ENCODE measurements around the gene JAK3. TPM values are rescaled to one million over a fixed set of nuclear protein-coding genes. Genes with fewer than 3 reads are reported as not detected.
A peak's percentile ranks its signal among the peaks of the same experiment; 100 is the strongest.

Gene JAK3
- total RNA-seq, 1 experiment from 2014 or later = 0.31 TPM

DNA sequence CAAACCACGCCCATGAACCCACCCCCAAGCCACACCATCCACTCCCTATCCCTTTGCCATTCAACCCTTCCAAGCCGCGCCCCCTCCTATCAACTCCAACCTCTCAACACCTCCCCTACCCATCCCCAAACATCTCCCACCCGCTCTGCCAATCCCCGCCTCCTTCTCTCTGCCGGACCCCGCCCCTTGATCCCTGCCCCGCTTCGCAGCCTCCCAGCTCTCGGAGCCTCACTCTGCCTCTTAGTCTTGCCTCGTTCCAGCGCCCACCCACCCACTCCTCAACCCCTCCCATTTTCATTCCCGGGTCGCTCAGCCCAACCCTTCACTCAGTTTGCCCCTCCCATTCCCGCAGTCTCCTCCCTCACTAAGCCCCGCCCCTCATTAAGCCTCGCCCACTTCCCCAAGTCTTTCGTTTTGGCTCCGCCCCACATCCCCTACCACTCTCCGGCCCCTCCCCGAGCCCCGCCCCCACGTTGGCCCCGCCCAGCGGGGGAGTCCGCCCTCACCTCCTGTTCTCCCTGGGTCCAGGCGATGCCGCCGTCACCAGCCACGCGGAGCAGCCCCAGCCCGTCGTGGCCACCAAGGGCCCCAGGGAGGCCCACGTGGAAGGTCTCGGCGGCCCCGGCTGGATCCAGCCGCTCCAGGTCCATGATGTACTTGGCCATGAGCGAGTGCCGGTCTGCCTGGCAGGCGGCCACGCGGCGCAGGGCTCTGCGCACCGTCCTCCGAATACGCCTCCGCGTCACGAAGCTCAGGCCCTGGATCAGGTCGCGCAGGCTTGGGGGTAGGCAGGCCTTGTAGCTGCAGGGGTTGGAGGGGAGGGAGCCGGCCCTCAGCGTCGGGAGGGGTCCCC is 5.7 kb downstream of the JAK3 start:
- DNase-seq (ENCODE audit: low spot score) = peak; percentile 79

DNA sequence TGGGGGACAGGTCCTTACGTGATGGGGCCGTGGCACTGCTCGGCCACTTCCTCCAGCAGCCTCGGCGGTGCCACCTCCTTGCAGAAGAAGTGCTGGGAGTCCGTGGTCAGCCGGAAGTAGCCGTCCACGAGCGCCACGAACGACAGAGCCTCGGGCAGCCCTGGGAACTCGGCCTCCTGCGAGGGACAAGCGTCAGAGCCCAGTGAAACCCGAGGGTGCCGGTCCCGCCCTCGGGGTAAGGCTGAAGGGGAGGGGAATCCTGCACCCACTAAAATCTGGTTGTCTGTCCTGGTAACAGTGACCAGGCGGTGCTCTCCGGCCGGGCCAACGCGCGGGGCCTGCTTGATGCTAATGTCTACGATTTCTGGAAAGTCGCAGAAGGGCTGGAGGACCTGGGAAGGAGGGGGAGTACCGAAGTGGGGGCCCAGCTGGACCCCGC is 6.4 kb downstream of the JAK3 start:
- DNase-seq (ENCODE audit: low spot score) = no peak

DNA sequence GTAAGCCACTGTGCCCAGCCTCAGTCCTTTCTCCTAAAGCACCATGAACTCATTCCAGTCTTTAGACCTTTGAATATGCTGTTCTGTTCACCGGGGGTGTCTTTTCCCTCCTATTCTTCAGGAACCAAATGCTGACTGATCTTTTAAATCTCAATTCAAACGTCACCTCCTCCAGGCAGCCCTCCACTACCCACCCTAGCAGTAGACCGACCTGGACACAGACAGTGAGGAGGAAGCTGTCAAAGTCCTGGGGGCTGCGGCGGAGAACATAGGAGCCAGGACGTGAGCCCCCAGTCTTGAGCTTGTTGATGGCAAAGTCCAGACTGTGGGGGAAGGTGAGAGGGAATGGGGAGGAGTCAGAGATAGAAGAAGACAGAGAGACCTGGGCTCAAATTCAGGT is 7.8 kb downstream of the JAK3 start:
- no peak for DNase-seq (ENCODE audit: low spot score)

DNA sequence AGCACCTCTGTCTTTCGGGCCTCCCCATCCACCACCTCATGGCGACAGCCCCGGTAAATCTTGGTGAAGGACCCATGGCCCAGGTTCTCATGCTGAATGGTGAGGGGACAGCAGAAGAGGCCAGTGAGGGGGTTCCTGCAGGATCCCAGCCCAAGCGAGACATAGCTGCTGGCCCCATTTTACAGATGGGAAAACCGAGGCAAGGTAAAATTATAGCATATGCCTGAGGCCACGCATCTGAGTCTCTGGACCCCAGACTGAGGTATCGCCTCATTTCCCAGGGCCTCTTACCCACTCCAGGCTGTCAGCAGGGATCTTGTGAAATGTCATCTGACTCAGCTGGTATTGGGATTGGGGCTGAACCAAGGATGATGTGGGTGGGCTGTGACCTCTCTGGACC is 9.8 kb downstream of the JAK3 start:
- no peak for DNase-seq (ENCODE audit: low spot score)

DNA sequence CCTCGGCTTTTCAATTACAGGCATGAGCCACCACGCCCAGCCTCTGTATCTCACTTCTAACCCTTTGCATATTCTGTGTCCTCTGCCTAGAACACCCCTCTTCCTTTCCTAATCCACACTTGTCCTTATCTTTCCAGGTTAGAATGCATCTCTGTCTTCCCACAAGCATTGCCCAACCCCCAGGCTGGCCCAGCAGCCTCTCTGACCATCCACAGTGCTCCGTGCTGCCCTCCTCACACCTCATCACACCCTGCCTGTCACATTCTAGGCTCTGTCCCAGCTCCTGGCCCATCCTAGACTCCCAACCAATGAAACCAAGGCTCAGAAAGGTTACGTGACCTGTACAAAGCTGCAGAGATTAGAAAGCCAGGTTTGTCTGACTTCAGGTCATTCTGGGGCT is 11.3 kb downstream of the JAK3 start:
- no peak for DNase-seq (ENCODE audit: low spot score)

DNA sequence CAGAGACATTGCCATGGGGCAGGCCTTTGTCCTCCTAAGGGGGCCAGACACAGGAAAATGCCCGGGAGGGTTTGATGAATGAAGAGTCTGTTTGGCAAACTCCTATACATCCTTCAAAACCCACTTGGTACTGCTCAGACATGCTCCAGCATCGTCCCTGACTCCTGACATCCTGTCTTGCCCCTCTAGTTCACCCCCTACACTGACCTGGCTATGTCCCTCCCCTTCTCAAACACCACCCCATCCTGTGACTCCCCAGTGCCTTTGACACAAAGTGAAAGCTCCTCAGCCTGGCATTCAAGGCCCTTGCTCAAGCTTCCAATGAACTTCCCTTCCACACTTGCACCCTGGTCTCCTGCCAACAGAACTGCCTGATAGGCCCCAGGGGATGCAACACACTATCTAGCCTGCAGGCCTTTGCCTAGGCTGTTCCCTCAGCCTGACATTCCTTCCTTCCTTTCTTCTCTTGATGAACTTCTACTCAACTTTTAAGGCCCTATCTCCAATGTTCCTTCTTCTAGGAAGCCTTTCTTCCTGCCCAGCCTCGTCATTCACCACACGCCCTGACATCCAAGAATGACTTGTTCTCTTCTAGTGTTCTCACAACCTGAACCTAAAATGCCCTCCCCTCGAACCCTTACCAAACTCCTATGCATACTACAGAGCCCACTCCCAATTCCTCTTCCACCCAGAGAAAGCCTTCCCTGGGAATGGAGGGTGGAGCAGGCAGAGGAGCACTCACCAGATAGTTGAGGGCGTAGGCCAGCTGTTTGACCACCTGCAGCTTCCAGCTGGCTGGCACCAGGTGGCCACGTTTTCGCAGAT is 12.4 kb downstream of the JAK3 start:
- no peak for DNase-seq (ENCODE audit: low spot score)

DNA sequence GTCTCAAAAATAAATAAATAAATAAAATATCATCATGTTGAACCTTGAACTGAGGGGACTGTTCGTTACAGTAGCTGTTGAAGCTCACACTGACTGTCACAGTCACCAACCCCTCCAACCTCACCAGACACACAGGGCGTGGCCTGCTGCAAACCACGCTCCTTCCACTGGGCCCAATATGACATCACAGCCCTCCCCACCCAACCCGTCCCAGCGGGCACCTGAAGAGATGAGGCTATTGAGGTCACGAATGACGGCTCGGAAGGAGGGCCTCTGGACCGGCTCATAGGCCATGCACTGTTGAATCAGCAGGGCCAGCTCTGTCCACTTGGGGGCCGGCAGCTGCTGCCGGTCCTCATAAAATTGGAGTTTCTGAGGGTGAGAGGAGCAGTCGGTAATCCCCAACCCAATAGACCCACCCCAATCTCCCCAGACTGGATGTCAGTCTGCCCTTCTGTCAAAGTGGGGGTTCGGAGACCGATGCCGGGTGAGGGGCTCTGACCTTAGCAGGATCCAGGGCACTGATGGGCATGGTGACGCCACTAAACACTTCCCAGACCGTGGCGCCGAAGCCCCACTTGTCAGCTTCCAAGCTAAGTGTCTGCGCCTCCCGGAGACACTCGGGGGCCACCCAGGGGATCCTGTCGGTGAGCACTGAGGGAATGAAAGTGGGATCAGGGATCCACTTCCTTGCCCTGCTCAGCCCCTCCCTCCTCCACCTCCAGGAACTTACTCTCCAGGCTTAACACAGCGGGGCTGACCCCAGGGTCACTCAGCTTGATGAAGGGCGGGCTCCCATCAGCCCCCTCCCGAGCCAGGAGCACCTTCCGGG is 13.2 kb downstream of the JAK3 start:
- DNase-seq (ENCODE audit: low spot score) = peak; percentile 15

DNA sequence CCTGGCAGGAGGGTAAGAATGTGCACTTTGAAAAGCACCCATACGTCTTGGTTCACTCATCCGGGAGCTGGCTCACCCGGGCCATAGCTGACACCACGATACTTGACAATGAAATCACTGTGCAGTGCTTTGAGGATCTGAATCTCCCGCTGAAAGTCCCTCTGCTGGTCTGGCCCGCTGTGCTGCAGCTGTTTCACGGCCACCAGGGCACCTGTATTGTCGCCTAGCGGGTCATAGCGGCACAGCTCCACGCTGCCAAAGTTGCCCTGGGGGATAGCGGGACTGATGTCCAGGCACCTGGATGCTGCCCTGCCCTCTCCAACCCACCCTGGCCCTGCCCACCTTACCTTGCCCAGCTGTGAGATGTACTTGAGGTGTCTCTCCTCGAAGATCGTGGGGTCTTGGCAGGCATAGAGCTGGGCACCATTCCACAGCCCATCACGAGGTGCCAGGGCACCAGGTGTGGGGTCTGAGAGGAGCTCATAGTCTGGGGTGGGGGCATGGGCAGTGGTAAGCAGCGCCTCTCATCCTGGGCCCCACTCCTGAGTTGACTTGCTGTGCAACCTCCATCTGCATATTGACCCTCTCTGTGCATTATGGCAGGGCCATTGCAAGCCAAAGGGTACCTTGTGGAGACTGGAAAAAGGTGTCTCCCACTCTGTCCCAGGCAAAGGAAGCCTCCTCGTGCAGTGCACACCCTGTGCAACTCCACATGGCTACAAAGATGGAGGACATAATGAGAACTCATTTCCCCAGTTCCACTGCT is 15.2 kb downstream of the JAK3 start:
- DNase-seq (ENCODE audit: low spot score) = no peak

DNA sequence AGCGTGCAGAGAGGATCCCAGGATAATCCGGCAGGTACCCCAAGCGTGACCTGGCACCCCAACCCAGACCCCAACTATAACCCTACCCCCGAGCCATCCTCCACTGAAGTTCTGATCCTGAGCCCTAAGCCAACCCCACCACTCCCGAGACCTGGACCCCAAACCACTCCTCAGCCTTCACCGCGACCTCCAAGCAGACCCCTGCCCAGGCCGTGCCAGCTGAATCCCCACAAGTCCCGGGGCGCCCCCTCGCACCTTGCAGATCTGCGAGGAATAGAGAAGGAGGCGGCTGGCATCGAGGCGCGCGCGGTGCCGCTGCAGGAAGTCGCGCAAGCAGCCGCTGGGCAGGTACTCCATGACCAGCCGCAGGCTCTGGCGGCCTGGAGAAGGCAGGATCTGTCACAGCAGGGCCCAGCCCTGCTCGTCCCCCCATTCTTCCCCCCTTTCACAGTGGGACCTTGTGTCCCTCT is 16.3 kb downstream of the JAK3 start:
- DNase-seq (ENCODE audit: low spot score) = no peak

DNA sequence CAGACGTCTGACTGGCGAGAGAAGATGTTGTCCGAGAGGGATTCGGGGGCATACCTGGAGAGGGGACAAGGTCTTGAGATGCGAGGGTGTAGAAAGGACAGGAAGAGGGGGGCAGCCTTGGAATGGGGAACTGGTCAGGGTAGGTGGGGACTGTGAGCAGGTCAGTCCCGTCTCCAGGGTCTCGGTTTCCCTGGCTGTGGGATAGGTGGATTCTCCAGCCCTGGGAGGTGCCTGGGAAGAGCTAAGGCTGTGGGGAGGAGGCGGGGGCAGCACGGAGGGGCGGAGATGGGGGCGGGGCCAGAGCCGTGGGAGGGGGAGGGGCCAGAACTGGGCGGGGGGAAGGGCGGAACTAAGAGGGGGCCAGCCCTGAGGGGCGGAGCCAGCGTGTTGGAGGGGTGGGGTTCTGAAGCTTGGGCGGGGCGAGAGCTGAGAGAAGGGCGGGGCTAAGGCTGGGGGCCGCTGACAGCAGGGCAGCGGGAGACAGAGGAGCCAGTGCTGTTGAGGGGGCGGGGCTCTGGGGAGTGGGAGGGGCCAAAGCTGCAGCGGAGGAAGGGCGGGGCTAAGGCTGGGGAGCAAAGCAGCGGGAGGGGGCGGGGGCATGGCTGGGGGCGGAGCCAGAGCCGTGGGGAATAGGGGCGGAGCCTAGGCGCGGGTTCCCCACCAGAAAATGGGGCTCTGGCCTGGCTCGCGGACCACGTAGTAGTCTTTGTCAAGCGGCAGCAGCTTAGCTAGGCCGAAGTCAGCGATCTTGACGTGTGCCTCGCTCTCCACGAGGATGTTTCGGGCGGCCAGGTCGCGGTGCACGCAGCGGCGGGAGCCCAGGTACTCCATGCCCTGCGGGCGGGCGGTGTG is 17.0 kb downstream of the JAK3 start:
- DNase-seq (ENCODE audit: low spot score) = peak; percentile 74

DNA sequence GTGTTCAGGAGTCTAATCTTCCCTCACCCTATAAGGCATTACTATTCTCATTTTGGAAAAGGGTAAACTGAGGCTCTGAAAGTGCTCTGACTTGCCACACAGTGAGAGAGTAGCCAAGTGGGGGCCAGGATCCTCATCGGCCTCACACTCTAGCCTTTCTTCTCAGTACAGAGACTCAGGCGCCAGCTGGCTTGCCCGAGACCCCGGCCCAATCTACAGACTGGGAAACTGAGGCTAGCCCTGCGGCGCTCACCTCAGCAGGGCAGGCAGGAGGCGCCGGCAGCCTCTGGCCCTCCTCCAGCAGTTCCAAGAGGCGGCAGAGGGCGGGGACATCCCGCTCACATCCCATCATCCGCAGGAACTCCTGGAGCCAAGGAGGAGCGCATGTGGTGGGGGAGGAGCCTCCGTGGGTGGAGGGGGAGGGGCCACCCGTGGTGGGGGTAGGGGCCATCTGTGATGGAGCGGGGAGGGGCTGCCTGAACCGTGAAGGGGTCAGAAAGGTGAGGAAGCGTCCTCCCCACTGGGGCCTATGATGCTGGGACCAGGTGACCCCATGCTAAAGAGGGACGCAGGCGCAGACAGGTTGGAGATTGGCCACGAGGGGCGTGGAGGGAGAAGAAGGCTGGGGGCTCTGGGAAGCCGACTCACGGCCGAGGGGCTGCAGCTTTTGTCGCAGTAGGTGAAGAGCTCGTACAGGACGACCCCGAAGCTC is 17.8 kb downstream of the JAK3 start:
- peak; percentile 19 for DNase-seq (ENCODE audit: low spot score)

DNA sequence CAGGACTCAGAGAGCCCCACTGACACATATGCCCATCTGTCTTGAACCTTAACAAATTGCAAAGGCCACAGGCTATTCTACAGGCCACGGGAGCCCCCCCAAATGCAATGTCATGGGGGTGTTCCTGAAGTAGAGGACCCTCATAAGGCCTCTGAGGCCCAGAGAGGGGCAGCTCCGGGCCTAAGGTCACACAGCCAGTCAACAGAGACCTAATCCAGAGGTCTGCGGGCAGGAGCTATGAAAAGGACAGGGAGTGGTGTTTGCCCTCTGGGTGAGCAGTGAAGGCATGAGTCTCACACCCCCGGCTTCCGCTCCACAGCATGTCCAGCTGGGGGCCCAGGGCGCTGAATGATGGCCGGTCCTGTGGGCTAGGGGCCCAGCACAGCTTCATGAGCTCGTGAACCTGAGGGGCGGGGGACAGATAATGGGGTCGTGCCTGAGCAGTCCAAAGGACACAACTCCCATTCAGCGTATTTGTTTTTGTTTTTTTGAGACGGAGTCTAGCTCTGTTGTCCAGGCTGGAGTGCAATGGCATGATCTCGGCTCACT is 21.2 kb downstream of the JAK3 start:
- DNase-seq (ENCODE audit: low spot score) = no peak

DNA sequence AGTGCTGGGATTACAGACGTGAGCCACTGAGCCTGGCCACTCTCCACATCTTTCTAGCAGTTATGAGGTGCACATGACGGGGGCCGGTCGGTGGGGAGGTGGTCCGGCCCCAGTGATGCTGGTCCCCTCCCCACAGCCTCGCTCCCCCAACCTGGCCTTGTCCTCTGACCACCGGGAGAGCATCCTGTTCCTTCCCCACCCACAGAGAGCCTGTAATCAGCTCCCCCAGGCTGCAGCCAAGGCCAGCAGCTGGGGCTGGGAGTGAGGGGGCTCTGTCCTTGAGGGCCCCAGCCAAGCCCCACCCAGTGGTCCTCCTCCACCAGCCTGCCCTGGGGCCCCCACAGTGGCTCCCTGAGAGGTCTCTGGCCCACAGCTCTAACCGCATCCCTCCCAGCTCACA is 23.4 kb downstream of the JAK3 start:
- DNase-seq (ENCODE audit: low spot score) = no peak

DNA sequence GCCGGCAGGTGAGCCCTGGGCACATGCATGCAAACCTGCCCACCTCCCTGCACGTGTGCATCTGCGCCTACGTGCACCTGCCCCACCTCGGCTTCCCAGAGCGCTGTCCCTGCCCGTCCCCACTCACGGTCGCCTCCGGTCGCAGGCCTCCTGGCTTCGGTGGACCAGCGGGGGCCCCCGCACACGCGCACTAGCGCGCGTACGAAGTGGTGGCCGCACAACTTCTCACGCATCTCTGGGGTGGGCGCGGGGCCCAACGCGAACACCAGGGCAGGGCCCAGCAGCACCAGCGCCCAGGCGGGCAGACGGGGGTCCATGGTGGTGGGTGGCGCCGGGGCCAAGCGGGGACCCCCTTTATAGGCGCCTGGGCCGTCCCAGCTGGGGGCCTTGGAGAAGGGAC is 26.6 kb downstream of the JAK3 start, which contains the start of gene INSL3:
Gene INSL3, minus strand, starts transcription at position 330 of the 400 bp plus-strand sequence. Its CDS starts 13 bp downstream, at position 317.
- DNase-seq (ENCODE audit: low spot score) = no peak

DNA sequence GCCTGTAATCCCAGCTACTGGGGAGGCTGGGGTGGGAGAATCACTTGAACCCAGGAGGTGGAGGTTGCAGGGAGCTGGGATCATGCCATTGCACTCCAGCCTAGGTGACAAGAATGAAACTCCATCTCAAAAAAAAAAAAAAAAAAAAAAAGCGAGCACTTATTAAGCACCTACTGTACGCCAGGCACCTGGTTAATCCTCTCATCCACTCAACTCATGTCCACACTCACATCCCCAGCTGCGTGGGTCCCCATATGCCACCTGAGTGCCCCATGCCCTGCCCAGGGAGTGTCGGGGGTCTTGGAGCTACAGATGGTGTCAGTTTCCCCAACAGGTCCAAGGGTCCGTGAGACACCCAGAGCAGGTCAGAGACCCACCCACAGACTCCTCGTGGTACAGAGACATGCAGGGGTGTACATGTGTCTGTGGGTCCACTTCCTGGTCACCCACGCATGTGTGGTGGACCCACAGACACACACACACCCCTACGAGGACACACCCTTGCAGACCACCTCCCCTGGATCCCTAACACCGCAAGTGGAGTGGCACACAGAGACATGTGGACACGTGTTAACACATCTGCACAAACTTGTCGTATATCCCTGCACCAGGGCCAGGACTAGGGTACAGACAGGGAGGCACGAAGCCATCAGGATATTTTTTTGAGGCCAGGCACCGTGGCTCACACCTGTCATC is 30.0 kb downstream of the JAK3 start:
- no peak for DNase-seq (ENCODE audit: low spot score)

DNA sequence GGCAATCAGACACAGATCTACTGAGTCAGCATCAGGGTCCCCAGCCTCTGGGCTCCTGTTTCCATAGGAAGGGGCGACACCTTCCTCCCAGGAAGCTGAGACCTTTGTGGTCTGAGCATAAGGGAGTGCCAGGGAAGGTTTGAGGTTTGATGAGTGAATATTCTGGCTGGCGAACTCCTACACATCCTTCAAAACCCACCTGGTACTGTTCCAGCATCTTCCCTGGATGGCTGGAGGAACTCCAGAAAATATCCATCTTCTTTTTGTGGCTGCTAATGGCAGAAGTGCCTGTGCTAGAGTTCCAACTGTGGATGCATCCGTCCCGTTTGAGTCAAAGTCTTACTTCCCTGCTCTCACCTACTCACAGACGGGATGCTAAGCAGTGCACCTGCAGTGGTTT is 35.7 kb downstream of the JAK3 start:
- DNase-seq (ENCODE audit: low spot score) = no peak

DNA sequence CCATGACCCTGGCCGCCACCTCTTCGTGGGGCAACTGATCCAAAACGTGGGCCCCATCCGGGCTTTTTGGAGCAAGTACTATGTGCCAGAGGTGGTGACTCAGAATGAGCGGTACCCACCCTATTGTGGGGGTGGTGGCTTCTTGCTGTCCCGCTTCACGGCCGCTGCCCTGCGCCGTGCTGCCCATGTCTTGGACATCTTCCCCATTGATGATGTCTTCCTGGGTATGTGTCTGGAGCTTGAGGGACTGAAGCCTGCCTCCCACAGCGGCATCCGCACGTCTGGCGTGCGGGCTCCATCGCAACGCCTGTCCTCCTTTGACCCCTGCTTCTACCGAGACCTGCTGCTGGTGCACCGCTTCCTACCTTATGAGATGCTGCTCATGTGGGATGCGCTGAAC is 36.1 kb downstream of the JAK3 start:
- DNase-seq (ENCODE audit: low spot score) = no peak

DNA sequence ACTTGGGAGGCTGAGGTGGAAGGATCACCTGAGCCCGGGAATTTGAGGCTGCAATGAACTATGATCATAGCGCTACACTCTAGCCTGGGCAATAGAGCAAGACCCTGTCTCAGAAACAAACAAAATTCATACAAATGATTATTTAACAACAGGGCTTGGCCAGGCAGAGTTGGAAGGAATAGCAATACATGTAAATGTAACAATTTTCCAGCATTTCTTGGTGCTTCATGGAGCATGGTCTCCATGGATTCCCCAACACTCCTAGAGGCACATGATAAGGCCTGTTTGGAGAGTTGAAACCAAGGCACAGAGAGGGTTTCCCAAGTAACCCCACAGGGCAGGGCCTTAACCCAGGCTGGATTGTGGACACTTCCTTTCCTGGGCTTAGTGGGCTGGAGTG is 36.7 kb downstream of the JAK3 start:
- DNase-seq (ENCODE audit: low spot score) = no peak
